K562 (cell line): Measurements from ENCODE around the gene GALNS. TPM values are rescaled to one million over a fixed set of nuclear protein-coding genes. Genes with fewer than 3 reads are reported as not detected.

Experiments used
- ATF3 ChIP-seq, 2 experiments: fragments of 450-650 bp in 1 of 2; sonication (generic) in 1 of 2; formaldehyde crosslinking in 1 of 2; IDR thresholded peaks in 1 of 2; conservative IDR thresholded peaks in 1 of 2; 2 replicates each; pipeline versions ENCODE4 v1.6.1 to v1.8.1; 2016 to 2023; ENCODE audit warnings: mild to moderate bottlenecking in 2 of 2, moderate library complexity in 2 of 2, inconsistent platforms in 1 of 2, missing genetic modification reagents in 1 of 2
- BACH1 ChIP-seq: fragments of 200-800 bp; sonication (Bioruptor generic); IDR thresholded peaks from 2 replicates; pipeline ENCODE4 v1.6.1; 2016; ENCODE audit warnings: missing genetic modification characterization, missing compliant biosample characterization
- BCLAF1 ChIP-seq, 2 experiments: fragments of 450-650 bp in 1 of 2; IDR thresholded peaks; 2 replicates each; pipeline ENCODE4 v1.6.1; 2011 to 2017; ENCODE audit warnings: low read depth in 2 of 2, antibody characterized with exemption in 1 of 2, borderline replicate concordance in 1 of 2, low read length in 1 of 2, mild to moderate bottlenecking in 1 of 2, mixed read lengths in 1 of 2; ENCODE audit not compliant: control insufficient read depth in 1 of 2
- BHLHE40 ChIP-seq: IDR thresholded peaks from 2 replicates; pipeline ENCODE4 v1.6.1; 2011; ENCODE audit warnings: low read length, improper control_type of control experiment
- CREB3L1 ChIP-seq: fragments of 450-650 bp; IDR thresholded peaks from 2 replicates; pipeline ENCODE4 v1.6.1; 2014; ENCODE audit warnings: low read depth, mild to moderate bottlenecking, moderate library complexity, borderline replicate concordance
- RBM15 ChIP-seq: fragments of 200-400 bp; formaldehyde crosslinking; IDR thresholded peaks from 2 replicates; pipeline ENCODE4 v1.6.1; 2018; ENCODE audit warnings: mild to moderate bottlenecking, low read length, moderate library complexity; ENCODE audit not compliant: insufficient read depth
- SIRT6 ChIP-seq: IDR thresholded peaks from one replicate; pipeline ENCODE4 v1.6.1; 2012; ENCODE audit warnings: low read depth, mild to moderate bottlenecking, control low read depth, inconsistent platforms, low read length, moderate library complexity
- UBTF ChIP-seq, 2 experiments: IDR thresholded peaks; 2 replicates each; pipeline ENCODE4 v1.6.1; 2012; ENCODE audit warnings: improper control_type of control experiment in 2 of 2, low read depth in 2 of 2, low read length in 2 of 2, borderline replicate concordance in 1 of 2
- polyA plus RNA-seq, 8 experiments: library from polyadenylated mRNA; depleted of rRNA in 4 of 8; stranded (reverse) in 5 of 8; unstranded in 3 of 8; fragments of >200 nt; fragmentation: Nextera tagmentation in 2 of 8; fragmentation: Illumina TruSeq in 1 of 8; extraction: Ambion mirVana in 2 of 8; extraction: Trizol in 1 of 8; gene quantifications; 2 replicates each; pipeline versions ENCODE4 v1.2.1 to v1.2.3, GENCODE V29; 2011 to 2014; ENCODE audit warnings: inconsistent platforms in 1 of 8, missing spikeins in 1 of 8
- total RNA-seq, 7 experiments: library from RNA; depleted of rRNA in 6 of 7; stranded (reverse); fragments of >200 nt in 6 of 7; fragmentation: Illumina TruSeq in 2 of 7; extraction: Trizol in 2 of 7; gene quantifications; 2 replicates each; pipeline versions ENCODE4 v1.2.1 to v1.2.3, GENCODE V29; 2011 to 2021; ENCODE audit warnings: low replicate concordance in 1 of 7

GALNS gene
- total and polyA plus RNA-seq, 9 of the 15 experiments (the other 6 are each of a cell fraction or from before 2014, with no cell fraction given), result 0.38 to 13.2 (median 4.3) TPM

- TF ChIP-seq UBTF (IDR thresholded peaks at IDR 0.05; ENCODE audit: borderline replicate concordance in 1 of 2, low read depth in 2 of 2, low read length in 2 of 2) (no peak), BACH1 (tag) (0 out of 2 replicates have a peak, but pooled peaks have one; percentile 12), ATF3 (IDR thresholded peaks at IDR 0.05) (0 out of 2 replicates have a peak, but pooled peaks have one; percentile 7), ATF3 (CRISPR knock-in tag; conservative IDR thresholded peaks at IDR 0.05) (no peak; the same call in 1 of the 2 replicates), RBM15 (no peak), BCLAF1 (IDR thresholded peaks at IDR 0.05; ENCODE audit: borderline replicate concordance in 1 of 2, control insufficient read depth in 1 of 2, low read depth in 2 of 2, low read length in 1 of 2) (0 out of 4 replicates have a peak, but pooled peaks of 1 of the 2 experiments have one; percentile 4), CREB3L1 (peak; percentile 86; the same call in 1 of the 2 replicates), SIRT6 (no peak), BHLHE40 (no peak)
Observed at GRCh38 chr16:88800277-88800592, 56.5 kb downstream of the GALNS start (continued).
